ENCODE results near the gene KRTAP4-4. TPM values are rescaled to one million over a fixed set of nuclear protein-coding genes. Genes with fewer than 3 reads are reported as not detected.
"Not testable (repeated sequence)": the region's sequence is repeated elsewhere in the genome, so short reads cannot be mapped to it uniquely, and the experiment has no call there.

KRTAP4-4 gene
- total RNA-seq, 1 donor from 2014 or later, result not detected

DNA sequence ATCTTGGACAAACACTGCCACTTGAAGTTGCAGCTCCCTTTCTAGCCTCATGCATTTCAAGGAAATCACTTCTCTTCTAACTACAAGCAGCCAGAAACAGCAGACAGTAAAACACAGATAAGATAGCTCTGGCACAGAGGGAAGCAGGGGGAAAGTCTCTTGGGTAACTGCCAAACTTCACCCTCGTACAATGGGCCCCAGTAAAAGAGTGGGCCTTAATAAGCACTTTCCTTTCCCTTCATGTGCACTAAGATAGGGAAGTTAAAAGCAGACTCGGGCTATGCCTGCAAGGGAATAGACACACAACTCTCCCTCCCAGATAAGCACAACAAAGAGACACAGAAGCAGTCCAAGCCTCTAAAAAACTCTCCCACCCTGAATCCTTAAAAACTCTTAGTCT lies 6.7 kb downstream of the KRTAP4-4 start:
- Mint-ChIP-seq H3K4me3 (no peak overlapping the region), H3K4me1 (peaks cover 17% of the 10 kb centered on the region), H3K36me3 (no peaks in the 10 kb centered on the region), H3K9me3 (peaks cover 4% of the 10 kb centered on the region), H3K27ac (peak overlapping the region; percentile 78), H3K27me3 (ENCODE audit: low read depth) (no peaks in the 10 kb centered on the region)
- no peak for DNase-seq (ENCODE audit: low spot score in 2 of 2, unreplicated experiment in 2 of 2)
- TF ChIP-seq, protein P1, sequence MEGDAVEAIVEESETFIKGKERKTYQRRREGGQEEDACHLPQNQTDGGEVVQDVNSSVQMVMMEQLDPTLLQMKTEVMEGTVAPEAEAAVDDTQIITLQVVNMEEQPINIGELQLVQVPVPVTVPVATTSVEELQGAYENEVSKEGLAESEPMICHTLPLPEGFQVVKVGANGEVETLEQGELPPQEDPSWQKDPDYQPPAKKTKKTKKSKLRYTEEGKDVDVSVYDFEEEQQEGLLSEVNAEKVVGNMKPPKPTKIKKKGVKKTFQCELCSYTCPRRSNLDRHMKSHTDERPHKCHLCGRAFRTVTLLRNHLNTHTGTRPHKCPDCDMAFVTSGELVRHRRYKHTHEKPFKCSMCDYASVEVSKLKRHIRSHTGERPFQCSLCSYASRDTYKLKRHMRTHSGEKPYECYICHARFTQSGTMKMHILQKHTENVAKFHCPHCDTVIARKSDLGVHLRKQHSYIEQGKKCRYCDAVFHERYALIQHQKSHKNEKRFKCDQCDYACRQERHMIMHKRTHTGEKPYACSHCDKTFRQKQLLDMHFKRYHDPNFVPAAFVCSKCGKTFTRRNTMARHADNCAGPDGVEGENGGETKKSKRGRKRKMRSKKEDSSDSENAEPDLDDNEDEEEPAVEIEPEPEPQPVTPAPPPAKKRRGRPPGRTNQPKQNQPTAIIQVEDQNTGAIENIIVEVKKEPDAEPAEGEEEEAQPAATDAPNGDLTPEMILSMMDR (IDR thresholded peaks at IDR 0.05; ENCODE audit: unreplicated experiment), result no peak

DNA sequence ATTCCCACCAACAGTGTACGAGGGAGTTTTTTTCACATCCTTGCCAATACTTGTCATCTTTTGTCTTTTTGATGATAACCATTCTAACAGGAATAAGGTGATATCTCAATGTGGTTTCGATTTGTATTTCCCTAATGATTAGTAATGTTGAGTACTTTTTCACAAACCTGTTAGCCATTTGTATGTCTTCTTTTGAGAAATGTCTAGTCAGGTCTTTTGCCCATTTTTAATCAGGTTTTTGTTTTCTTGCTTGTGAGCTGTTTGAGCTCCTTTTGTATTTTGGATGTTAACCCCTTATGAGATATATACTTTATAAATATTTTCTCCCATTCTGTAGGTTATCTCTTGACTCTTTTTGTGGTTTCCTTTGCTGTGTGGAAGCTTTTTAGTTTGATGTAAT lies 9.0 kb downstream of the KRTAP4-4 start:
- H3K27me3 Mint-ChIP-seq (ENCODE audit: low read depth), result no peaks in the 10 kb centered on the region

DNA sequence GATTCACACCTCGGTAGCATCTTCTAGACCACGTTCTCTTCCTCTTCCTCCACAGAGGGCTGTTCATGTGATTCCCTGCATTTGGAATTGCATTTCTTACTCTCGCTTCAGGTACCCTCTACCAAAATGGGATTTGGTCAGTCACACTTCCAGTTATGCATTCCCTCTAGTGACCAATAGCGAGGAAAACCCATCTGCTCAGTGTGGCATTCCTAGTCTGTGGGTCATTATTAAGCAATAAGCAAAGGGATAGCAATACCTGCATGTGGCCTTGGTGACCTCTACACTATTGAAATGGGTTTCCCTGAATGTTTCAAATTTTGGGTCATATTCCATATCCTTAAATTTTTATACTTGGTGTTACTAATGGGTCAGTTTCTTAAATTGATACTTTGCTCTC lies 10.5 kb downstream of the KRTAP4-4 start:
- Mint-ChIP-seq H3K4me3 (no peak overlapping the region), H3K27me3 (ENCODE audit: low read depth) (no peaks in the 10 kb centered on the region), H3K36me3 (peaks cover under 1% of the 10 kb centered on the region), H3K27ac (no peak overlapping the region), H3K4me1 (peaks cover 39% of the 10 kb centered on the region), H3K9me3 (no peaks in the 10 kb centered on the region)
- DNase-seq (ENCODE audit: low spot score in 2 of 2, unreplicated experiment in 2 of 2), result no peak
- TF ChIP-seq, protein P1 (IDR thresholded peaks at IDR 0.05; ENCODE audit: unreplicated experiment), result no peak

More for the DNA sequence above, 9.0 kb downstream of the KRTAP4-4 start:
- DNase-seq (ENCODE audit: low spot score in 2 of 2, unreplicated experiment in 2 of 2), result no peak
- no peak overlapping the region for H3K4me3 Mint-ChIP-seq
- peaks cover 4% of the 10 kb centered on the region for H3K9me3 Mint-ChIP-seq
- TF ChIP-seq, protein P1 (IDR thresholded peaks at IDR 0.05; ENCODE audit: unreplicated experiment), result no peak
- no peaks in the 10 kb centered on the region for H3K36me3 Mint-ChIP-seq
- peaks cover 28% of the 10 kb centered on the region for H3K4me1 Mint-ChIP-seq
- no peak overlapping the region for H3K27ac Mint-ChIP-seq

DNA sequence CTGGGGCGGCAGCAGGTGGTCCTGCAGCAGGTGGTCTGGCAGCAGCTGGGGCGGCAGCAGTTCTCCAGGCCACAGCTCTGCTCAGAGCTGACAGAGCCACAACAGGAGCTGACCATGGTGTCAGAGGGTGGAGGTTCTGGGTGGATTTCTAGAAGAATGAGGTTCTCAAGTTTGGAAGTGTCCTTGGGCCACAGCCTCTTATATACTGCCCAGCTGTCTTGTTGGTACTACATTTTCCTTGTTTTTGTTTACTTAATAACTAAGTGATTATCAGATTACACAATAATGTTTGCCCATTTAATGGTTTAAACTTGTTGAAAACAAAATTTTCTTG lies 10.9 kb downstream of the KRTAP4-4 start, which contains the start of gene KRTAP4-5:
TSS of gene KRTAP4-5 (minus strand) at position 174 of the 334 bp plus-strand sequence. CDS start at position 116, 58 bp downstream.
- H3K4me3 Mint-ChIP-seq, result no peak within 1 kb of the TSS
- no peaks in the 10 kb centered on the region for H3K9me3 Mint-ChIP-seq
- peaks cover 40% of the 10 kb centered on the region for H3K4me1 Mint-ChIP-seq
- H3K27ac Mint-ChIP-seq, result no peak within 1 kb of the TSS
- no peaks in the 10 kb centered on the region for H3K27me3 Mint-ChIP-seq (ENCODE audit: low read depth)
- peaks cover 2% of the 10 kb centered on the region for H3K36me3 Mint-ChIP-seq
- TF ChIP-seq, protein P1 (IDR thresholded peaks at IDR 0.05; ENCODE audit: unreplicated experiment), result no peak
- no peak for DNase-seq (ENCODE audit: low spot score in 2 of 2, unreplicated experiment in 2 of 2)

DNA sequence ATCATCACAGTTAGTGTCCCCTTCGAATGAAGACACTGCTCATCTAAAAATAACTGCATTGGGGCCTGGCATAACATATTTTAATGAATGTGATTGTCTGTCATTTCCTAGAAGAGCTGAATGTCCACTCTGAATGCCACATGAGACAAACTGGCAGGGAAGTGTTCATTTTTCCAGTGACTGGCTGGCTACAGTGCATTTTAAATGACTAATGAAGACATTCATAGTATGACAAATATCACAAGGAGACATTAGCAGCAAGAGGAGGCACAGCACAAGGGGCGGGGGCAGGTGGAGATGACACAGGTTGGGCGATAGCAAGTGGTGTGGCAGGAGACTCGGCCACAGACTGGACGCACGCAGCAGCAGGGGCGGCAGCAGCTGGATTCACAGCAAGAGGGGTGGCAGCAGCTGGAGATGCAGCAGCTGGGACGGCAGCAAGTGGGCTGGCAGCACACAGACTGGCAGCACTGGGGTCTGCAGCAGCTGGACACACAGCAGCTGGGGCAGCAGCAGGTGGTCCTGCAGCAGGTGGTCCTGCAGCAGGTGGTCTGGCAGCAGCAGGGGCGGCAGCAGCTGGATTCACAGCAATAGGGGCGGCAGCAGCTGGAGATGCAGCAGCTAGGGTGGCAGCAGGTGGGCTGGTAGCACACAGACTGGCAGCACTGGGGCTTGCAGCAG lies 11.4 kb downstream of the KRTAP4-4 start:
- DNase-seq (ENCODE audit: low spot score in 2 of 2, unreplicated experiment in 2 of 2); H3K4me3 Mint-ChIP-seq; H3K27ac Mint-ChIP-seq; H3K36me3 Mint-ChIP-seq; H3K27me3 Mint-ChIP-seq (ENCODE audit: low read depth); H3K9me3 Mint-ChIP-seq: not testable (repeated sequence)
- peaks cover 39% of the 10 kb centered on the region for H3K4me1 Mint-ChIP-seq

- peaks cover 9% of the 10 kb centered on the region for H3K36me3 Mint-ChIP-seq
Measured at GRCh38 chr17:41147531-41148204, 12.9 kb downstream of the KRTAP4-4 start.

More at GRCh38 chr17:41147531-41148204, 12.9 kb downstream of the KRTAP4-4 start:
- peaks cover 26% of the 10 kb centered on the region for H3K4me1 Mint-ChIP-seq
- DNase-seq (ENCODE audit: low spot score in 2 of 2, unreplicated experiment in 2 of 2), result no peak
- no peaks in the 10 kb centered on the region for H3K27me3 Mint-ChIP-seq (ENCODE audit: low read depth)
- H3K4me3 Mint-ChIP-seq, result no peak overlapping the region
- TF ChIP-seq, protein P1 (IDR thresholded peaks at IDR 0.05; ENCODE audit: unreplicated experiment), result no peak
- no peak overlapping the region for H3K27ac Mint-ChIP-seq
- peaks cover 14% of the 10 kb centered on the region for H3K9me3 Mint-ChIP-seq
